AG20443 (cell line): ENCODE results near the gene LPAR2.
A peak's percentile ranks its signal among the peaks of the same experiment; 100 is the strongest.
"Not testable (repeated sequence)": the region's sequence is repeated elsewhere in the genome, so short reads cannot be mapped to it uniquely, and the experiment has no call there.

Source experiments
- DNase-seq: peaks from one replicate; pipeline ENCODE4 v3.0.0; 2012; ENCODE audit warnings: low spot score, mixed read lengths

LPAR2 gene

DNA sequence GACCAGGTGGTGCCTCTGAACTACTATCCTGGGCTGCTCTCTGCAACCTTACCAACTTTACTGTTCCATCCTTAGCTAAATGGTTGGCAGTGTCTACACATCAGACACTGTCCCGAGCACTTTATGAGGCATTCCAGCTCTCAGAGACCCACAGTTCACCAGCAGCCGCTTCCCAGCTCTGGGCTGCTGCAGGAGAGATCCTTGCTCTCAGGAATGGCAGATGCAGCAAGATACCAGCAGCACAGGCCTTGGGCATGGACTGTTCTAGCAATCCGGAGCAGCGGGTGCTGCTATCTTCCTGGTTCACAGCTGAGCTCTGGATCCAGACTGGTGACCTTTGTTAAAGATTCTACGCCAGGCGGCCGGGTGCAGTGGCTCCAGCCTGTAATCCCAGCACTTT is 3.3 kb upstream of the LPAR2 start:
- no peak for DNase-seq

DNA sequence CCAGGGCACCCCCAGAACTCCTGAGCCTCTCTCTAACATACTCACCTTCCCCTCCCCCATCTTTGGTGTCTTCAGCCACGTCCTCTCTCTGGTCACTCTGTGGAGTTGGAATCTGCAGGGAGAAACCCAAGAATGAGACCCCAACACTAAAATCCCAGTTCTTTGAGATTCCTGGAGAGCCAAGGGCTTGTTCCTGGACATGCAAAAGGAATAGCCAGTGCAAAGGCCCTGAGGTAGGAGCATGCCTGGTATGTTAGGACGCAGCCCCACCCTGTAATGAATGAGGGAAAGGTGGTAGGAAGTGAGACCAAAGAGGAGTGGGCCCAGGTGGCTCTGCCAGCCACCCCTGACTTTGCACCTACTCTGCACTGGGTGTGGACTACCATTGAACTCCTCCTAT is 2.4 kb upstream of the LPAR2 start:
- DNase-seq: no peak

DNA sequence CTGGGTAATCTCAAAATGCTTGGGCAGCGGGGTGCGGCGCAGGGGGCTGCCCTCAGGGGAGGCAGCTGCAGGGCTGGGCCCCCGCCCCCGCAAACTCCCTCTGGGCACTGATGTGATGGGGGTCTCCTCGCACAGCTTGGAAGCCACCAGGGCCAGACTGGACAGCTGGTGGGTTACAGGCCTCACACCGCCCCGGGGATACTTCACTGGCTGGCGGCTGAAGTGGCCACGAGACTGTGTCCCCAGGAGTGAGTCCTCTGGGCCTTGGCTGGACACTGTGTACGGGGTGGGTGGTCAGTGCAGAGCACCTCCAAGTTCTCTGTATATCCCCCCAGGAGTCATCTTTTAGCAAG is 2.0 kb upstream of the LPAR2 start:
- DNase-seq: no peak

DNA sequence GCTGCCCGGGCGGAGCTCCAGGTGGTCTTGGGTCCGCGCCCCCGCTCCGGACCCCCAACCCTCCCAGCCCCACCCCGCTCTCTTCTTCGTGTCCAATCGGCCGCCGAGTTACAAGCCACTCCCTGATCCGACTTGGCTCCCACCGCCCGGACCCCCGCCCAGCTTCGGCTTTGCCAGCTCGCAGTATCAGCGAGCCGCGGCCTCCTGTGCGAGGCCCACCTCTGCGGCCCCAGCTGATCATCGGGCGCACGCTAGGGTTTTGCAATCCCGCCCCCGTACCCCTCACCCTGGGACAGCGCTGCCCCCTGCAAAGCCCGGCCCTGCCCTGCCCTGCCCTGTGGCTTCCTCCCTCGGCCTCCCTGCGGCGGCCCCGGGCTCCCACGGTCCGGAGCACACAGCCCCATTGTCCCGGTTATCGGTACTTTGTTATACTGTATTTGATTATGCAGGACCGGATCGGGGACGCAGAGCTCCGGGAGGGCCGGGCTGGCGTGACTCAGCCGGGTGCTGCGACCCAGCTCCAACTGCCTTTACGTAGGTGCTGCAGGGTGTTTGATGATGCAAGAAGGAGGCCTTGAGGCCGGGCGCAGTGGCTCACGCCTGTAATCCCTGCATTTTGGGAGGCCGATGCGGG is 598 bp upstream of the LPAR2 start:
- DNase-seq: no peak

DNA sequence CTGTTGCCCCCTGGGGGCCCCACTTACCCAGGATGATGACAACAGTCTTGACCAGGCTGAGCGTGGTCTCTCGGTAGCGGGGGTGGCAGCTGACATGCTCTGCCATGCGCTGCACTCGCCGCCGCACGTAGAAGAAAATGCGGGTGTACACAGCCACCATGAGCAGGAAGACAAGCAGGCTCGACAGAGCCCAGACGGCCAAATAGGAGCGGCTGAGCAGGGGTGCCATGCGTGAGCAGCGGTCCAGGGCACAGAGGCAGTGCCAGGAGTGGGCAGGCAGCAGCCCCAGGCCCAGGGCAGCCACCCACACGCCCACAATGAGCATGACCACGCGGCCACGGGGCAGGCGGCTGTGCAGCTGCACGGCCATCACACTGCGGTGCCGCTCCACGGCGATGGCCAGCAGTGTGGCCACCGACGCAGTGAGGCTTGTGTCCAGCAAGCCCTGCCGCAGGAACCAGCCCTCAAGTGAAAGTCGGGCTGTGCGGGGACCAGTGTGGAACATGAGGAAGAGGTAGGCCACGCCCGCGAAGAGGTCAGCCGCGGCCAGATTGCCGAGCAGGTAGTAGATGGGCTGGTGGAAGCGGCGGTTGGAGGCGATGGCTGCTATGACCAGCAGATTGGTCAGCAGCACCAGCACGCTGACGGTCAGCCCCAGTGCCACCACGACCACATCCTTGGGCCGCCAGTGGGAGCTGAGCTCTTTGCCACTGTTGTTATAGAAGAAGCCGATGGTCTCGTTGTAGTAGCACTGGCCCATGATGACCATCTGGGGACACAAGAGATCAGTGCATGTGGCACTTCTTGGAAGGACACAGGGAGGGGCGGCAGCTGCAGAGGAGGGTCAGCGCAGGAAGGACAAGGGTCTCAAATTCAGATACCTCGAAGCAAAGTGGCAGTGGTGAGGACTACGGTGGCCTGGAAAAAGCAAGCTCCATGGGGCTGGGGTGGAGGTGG is 1.2 kb downstream of the LPAR2 start:
- peak; percentile 4 for DNase-seq

DNA sequence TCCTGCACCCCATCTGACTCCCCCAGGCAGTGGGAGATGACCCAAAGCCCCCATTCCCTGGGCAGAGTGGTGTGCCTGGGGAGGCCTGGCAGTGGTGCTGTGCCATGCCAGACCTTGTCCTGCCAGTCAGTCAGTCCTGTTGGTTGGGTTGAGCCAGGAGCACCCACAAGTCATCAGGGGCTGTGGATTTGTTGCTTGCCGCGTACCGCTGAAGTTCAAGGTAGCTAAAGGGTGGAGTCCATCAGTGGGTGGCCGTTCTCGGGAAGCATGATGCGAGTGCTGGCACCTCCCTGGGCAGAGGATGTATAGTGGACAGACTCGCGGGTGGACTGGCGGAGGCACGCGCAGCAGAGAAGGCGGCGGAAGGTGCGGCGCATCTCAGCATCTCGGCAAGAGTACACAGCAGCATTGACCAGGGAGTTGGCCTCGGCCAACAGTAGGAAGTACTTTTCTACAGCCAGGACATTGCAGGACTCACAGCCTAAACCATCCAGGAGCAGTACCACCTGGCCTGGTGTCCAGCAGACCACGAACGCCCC is 3.9 kb downstream of the LPAR2 start:
- no peak for DNase-seq

DNA sequence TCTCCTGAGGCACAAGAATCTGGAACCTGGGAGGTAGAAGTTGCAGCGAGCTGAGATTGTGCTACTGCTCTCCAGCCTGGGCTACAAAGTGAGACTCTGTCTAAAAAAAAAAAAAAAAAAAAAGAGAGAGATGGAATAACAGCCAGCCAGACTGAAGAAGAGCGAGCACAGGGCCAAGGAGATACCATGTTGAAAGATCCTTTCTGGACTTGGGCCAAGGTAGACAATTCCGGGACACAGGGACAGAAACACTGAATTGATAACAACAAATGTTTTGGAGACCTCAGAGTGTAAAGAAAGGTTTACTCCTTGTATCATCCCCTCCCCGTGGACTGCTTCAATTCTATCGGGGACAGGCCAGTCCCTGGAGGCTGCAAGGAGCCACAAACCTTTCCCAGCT is 4.6 kb downstream of the LPAR2 start:
- no peak for DNase-seq

DNA sequence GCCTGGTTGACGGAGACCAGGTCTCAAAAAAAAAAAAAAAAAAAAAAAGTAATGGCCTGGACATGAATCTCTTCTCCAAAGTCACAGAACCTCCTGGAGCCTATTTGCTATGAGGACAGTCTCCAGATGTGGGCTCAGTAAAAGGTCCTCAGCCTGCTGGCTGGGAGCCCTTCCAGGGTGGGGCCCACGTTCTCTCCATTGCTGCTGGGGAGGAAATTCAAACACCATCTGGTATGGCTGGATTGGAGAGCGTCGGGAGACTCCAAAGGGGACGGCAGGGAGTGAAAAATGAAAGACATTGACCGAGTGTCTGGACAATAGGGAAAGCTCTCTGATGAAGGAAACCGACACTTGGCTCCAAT is 8.2 kb downstream of the LPAR2 start:
- DNase-seq: no peak

DNA sequence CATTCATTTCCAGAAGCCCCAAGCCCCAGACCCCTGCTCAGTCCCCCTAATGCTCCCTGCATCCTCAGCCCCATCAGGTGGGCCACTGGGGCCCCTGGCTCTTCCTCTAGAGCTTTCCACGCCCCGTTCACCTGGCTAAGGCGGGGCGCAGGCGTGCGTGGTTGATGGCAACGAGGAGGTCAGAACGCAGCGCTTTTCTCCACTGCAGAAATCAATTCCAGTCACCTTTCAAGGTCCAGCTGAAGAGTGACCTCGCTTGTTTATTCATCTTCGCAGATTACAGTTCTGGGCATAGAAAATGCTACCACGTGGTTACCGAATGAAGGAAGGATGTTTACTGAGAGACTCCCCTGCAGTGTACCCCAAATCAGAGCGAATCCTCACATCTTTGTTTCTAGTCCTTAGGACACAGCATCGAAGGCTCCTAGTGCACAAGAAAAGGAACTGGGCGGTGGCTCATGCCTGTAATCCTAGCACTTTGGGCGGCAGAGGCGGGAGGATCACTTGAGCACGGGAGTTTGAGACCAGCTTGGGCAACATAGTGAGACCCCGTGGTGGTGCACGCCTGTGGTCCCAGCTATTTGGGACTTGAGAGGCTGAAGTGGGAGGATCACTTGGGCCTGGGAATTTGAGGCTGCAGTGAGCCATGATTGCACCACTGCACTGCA is 8.7 kb downstream of the LPAR2 start:
- DNase-seq: no peak

DNA sequence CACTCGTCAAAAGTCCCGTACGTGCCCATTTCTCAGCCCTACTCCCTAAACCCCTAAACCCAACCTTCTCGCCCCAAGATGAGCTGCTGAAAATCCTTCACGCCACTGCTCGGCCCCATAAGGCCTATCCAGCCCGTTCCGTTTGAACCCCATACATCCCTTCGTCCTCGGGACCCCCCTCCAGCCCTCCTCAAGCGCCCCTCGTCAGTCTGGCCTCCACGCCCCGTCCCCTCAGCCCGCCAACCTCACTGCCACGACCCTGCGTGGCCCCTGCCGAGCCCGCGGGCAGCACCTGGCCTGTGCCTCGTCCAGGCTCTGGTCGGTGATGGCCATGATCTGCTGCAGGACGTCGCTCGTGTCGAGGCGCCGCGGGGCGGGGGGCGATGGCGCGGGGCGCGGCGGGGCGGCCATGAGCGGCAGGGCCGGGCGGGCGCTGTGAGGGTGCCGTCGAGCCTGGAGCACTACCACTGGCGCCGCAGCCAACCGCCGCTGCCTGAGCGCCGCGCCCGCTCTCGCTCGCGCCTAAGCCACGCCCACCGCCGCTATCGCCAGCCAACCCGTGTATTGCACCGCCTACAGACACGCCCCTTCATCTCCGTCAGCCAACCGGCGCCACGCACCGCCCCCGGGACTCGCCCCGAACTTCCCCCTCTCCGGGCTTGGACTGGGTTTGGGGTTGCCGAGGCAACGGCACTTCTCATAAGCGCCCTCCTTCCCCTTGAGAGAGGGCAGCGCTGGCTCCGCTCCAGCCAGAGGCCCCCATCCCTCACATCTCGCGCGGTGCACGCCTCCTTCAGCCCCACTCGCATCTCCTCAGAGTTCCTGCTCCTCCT is 9.6 kb downstream of the LPAR2 start, which contains the start of gene PBX4:
Gene PBX4, minus strand, starts transcription at position 469 of the 833 bp plus-strand sequence. Its CDS starts 58 bp downstream, at position 411.
- DNase-seq: peak; percentile 98

DNA sequence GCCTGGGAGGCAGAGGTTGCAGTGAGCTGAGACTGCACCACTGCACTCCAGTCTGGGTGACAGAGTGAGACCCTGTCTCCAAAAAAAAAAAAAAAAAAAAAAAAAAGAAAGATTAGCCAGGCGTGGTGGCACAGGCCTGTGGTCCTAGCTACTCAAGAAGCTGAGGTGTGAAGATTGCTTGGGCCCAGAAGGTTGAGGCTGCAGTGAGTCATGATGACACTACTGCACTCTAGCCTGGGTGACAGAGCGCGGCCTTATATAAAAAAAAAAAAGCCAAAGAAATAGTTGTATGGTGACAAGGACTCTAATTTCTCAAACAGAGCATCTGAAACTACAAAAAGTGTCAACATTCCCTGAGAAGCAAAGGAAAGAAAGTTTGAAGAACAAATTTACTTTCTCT is 12.9 kb downstream of the LPAR2 start:
- no peak for DNase-seq

DNA sequence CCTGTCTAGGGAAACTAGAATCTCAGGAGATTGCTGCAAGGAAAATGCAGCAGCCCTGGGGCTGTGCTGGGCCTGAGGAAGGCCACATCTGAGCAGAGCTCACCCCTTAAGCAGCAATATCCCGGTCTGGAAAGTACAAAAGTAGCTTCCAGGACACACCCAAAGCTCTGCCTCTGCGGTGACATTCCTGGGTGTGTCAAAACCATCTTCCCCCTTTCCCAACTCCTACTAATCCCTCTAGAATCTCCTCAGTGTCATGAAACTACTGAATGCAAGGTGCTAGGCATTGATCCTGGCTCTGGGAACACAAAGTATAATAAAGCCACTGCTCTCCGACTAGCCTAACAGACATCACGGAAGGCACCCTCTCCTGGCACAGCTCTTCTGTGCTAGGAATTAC is 14.5 kb downstream of the LPAR2 start:
- DNase-seq: peak; percentile 84

DNA sequence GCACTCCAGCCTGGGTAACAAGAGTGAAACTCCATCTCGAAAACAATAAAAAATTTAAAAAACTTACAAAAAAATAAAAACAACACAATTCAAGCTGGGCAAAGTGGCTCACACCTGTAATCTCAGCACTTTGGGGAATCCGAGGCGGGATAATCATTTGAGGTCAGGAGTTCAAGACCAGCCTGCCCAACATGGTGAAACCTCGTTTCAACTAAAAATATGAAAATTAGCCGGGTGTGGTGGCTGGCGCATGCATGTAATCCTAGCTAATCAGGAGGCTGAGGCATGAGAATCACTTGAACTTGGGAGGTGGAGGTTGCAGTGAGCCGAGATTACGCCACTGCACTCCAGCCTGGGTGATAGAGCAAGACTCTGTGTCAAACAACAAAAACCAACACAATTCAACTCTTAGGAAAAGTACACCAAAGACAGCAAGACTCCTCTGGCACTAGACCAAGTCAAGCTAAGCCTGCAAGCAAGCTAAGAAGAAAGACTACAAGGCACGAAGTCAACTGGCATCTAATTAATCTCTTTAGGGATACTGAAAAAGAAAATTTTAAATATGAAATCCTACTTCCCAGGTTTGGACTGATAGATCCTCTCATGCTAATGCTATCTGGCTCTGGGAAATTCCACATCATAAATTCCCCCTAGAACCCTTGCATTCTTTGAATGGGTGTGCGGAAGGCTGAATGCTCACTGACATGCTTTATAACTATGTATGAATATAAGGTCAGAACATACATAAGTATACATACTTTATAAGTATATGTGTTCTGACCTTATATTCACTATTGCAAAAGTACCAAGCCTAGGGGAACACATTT is 17.4 kb downstream of the LPAR2 start:
- no peak for DNase-seq

DNA sequence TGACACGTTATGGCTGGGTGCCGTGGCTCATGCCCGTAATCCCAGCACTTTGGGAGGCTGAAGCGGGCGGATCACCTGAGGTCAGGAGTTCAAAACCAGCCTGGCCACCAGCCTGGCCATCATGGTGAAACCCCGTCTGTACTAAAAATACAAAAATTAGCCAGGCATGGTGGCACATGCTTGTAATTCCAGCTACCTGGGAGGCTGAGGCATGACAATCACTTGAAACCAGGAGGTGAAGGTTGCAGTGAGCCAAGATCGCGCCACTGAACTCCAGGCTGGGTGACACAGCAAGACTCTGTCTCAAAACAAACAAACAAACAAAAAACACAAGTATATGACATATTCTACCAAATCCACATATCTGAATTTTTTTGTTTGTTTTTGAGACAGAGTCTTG is 21.3 kb downstream of the LPAR2 start:
- DNase-seq: not testable (repeated sequence)

DNA sequence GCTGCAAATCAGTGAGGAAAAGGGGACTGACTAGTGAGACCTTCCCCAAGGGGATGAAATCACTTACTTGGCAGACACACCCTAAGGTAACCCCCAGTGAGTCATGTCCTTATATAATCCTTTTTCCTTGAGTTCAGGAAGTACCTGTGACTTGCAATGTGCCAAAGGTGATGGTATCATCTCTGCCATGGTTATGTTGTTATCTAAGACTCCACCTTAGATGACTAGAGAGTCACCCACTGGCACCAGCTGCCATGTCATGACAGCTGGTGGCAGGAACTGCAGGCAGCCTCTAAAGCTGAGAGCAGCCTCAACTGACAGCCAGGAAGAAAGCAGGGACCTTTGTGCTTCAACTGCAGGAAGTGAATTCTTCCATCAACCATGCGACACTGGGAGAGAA is 22.0 kb downstream of the LPAR2 start:
- no peak for DNase-seq

DNA sequence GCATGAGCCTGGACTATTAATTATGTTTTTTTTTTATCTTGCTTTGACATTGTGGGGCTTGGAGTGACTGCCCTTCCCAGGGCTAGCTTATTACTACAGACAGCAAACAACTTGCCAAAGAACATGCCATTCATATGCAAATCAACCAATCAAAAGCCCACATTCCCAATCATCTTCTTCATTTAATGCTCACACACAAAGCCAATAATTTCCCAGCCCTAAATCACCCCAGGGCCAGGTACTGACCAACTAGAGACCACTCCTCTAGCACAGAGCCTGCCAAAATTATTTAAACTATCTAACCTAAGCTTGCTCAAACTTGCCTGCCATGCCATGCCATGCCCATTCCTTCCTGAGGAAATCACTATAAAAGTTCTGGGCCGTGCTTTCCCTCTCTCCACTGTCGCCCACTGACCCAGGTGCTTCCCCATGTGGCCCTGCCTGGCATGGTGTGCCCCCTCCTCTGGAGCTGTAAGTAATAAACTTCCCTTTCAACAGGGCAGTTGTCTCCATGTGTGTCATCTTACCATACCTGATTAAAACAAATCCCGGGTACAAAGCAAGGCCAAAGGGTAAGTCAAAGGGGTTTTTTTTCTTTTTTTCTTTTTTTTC is 25.2 kb downstream of the LPAR2 start:
- no peak for DNase-seq

DNA sequence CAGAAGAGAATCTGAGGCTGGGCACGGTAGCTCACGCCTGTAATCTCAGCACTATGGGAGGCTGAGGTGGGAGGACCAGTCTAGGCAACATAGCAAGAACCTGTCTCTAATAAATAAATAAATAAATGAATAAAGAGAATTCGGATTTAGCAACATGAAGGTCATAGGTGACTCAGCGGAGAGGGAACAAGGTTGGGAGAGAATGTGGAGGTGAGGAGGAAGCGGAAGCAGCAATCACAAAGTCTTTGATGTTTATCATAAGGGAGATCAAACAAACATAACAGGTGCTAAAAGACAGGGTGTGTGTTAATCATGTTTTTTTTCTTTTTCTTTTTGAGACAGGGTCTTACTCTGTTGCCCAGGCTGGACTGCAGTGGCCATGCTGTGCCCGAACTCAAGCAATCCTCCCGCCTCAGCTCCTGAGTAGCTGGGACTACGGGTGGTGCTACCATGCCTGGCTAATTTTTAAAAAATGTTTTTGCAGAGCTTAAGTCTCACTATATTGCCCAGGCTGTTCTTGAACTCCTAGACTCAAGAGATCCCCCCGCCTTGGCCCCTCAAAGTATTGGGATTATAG is 25.8 kb downstream of the LPAR2 start:
- no peak for DNase-seq

DNA sequence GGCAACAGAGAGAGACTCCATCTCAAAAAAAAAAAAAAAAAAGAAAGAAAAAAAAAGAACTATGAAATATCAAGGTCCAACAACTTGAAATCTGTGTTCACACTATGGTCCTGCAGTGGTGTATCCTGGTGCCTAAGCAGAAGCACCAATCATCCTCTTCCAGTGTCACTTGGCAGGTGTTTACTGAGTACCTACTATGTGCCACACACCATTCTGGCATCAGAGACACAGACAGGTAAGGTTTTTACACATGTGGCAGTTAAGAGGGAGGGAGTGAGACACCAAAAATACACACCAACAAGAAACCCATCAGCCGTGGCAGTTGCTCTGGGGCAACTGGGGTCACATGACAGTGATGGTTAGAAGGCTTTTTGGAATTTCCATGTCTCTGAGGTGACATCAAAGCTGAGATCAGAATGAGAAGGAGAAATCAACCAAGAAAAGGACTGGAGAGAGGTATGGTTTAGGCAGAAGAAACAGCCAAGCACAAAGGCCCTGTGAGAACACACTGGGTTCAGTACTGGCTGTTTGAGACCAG is 27.2 kb downstream of the LPAR2 start:
- DNase-seq: no peak

DNA sequence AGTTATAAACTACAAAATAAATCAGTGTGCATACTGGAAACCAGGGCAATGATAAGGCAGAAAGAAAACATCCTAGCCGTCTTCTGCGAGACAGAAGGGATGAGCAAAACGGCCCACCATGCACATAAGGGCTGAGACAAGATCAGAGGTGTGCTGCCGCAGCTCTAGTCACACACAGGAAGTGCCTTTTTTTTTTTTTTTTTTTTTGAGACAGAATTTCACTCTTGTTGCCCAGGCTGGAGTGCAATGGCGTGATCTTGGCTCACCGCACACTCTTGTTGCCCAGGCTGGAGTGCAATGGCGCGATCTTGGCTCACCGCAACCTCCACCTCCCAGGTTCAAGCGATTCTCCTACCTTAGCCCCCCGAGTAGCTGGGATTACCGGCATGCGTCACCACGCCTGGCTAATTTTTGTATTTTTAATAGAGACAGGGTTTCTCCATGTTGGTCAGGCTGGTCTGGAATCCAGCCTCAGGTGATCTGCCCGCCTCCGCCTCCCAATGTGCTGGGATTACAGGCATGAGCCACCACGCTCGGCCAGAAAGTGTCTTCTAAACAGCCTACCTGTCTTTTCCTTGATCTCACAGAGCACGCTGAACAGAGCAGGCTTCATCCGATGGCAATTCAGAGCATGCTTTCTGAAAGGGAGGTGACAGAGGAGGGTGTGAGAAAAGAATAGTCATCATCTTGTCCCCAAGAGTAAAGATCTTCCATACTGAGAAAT is 29.1 kb downstream of the LPAR2 start:
- DNase-seq: not testable (repeated sequence)
